ENCODE results near the gene HELZ. TPM values are rescaled to one million over a fixed set of nuclear protein-coding genes. Genes with fewer than 3 reads are reported as not detected.
"Not testable (repeated sequence)": the region's sequence is repeated elsewhere in the genome, so short reads cannot be mapped to it uniquely, and the experiment has no call there.

Gene HELZ
- total and polyA plus RNA-seq, 4 donors = 5.5 to 175 (median 27.8) TPM

DNA sequence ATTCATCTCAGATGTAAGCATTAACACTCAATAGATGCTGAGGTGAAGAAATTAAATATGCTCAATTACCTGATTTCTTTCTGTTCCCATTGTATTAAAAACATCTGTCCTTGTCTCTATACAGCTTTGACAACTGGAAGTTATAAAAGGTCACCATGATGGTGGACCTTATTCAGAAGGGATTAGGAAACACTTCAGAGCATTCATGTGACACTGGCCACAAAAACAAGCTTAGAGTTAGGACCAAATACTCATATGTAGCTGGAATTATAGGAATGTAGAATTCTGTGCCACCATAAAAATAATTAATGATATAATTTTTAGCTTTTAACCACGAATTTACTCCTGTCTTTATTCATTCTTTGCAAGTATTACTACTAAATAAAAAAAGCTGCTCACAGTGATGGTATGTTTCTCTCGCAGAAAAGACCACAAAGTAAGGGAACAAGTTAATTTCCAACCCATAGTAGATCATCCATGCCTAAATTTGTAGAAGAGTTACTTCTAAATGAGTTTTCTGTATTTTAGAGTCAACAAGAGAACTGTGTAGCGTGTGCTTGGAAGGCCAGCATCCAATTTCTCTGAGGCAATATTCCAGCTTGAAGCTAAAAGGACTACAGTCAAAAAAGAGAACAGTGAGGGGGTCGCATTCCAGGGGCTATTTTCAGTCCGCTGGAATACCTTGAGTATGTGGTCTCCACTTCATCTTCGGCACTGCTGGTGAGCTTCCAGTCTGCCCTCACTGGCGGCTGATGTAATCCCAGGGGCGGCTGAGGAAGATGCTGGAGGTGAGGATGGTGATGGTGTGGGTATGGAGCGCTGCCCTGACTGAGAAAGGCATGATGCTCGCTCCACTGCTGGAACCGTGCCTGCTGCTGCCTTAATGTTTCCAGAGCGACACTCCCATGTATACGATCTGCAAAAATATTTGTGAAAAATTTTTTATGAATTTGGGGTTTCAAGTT is 136.9 kb downstream of the HELZ start:
- H3K27ac ChIP-seq (ENCODE audit: low read depth in 1 of 2, low read length in 1 of 2) = no peak overlapping the region
- no peak overlapping the region for H3K4me3 ChIP-seq
- H3K9ac ChIP-seq (ENCODE audit: insufficient read depth in 1 of 2, low read length in 2 of 2) = no peak overlapping the region
- H3K36me3 ChIP-seq (ENCODE audit: control insufficient read depth in 4 of 4, insufficient read depth in 4 of 4, low read length in 4 of 4) = peaks cover 17 to 55% (median 30%) of the 10 kb centered on the region in 4 donors
- no peaks in the 10 kb centered on the region for H3K27me3 ChIP-seq (ENCODE audit: control insufficient read depth in 3 of 3, insufficient read depth in 3 of 3, low read length in 2 of 3)
- H3K4me1 ChIP-seq (ENCODE audit: control insufficient read depth in 5 of 5, insufficient read depth in 5 of 5, low read length in 5 of 5) = peaks cover 0 to 9% (median 0%) of the 10 kb centered on the region in 5 donors
- ATAC-seq (ENCODE audit: insufficient read depth, low FRiP score) = no peak
- DNase-seq = no peak
- TF ChIP-seq, protein P1, sequence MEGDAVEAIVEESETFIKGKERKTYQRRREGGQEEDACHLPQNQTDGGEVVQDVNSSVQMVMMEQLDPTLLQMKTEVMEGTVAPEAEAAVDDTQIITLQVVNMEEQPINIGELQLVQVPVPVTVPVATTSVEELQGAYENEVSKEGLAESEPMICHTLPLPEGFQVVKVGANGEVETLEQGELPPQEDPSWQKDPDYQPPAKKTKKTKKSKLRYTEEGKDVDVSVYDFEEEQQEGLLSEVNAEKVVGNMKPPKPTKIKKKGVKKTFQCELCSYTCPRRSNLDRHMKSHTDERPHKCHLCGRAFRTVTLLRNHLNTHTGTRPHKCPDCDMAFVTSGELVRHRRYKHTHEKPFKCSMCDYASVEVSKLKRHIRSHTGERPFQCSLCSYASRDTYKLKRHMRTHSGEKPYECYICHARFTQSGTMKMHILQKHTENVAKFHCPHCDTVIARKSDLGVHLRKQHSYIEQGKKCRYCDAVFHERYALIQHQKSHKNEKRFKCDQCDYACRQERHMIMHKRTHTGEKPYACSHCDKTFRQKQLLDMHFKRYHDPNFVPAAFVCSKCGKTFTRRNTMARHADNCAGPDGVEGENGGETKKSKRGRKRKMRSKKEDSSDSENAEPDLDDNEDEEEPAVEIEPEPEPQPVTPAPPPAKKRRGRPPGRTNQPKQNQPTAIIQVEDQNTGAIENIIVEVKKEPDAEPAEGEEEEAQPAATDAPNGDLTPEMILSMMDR (IDR thresholded peaks at IDR 0.05; ENCODE audit: control extremely low read depth, extremely low read depth) = no peak
- H3K9me3 ChIP-seq (ENCODE audit: control insufficient read depth in 4 of 4, insufficient read depth in 3 of 4, low read length in 3 of 4) = no peaks in the 10 kb centered on the region
- 94 to 95% methylated on average over 13 of the region's 13 CpGs for WGBS, 2 donors

DNA sequence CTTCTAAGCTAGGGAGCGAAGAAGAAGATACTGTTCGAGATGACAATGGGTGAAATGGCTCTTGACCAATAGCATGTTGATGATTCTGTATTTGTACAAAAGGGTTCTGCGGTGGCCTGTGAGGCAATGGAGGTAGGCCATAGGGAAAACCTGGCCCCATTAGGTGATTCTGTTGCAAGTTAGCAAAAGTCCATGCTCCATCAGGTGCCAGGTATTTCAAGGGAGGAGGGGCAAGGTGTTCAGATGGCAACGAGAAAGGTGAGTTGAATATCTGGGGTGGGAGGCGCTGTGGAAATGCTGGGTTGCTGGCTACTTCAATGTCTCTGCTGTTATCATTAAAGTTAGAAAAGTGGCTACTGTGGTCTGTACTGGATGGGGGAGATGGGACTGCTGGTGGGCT is 137.8 kb downstream of the HELZ start:
- H3K36me3 ChIP-seq (ENCODE audit: control insufficient read depth in 4 of 4, insufficient read depth in 4 of 4, low read length in 4 of 4) = peaks cover 15 to 46% (median 24%) of the 10 kb centered on the region in 4 donors
- DNase-seq (no peak), ATAC-seq (ENCODE audit: insufficient read depth, low FRiP score) (no peak)
- TF ChIP-seq, protein P1 (IDR thresholded peaks at IDR 0.05; ENCODE audit: control extremely low read depth, extremely low read depth) = no peak
- peaks cover 0 to 9% (median 0%) of the 10 kb centered on the region in 5 donors for H3K4me1 ChIP-seq (ENCODE audit: control insufficient read depth in 5 of 5, insufficient read depth in 5 of 5, low read length in 5 of 5)
- H3K9me3 ChIP-seq (ENCODE audit: control insufficient read depth in 4 of 4, insufficient read depth in 3 of 4, low read length in 3 of 4) = no peaks in the 10 kb centered on the region
- H3K9ac ChIP-seq (ENCODE audit: insufficient read depth in 1 of 2, low read length in 2 of 2) = no peak overlapping the region
- no peak overlapping the region for H3K4me3 ChIP-seq
- 95 to 97% methylated on average over 5 of the region's 5 CpGs for WGBS, 2 donors
- H3K27ac ChIP-seq (ENCODE audit: low read depth in 1 of 2, low read length in 1 of 2) = no peak overlapping the region
- no peaks in the 10 kb centered on the region for H3K27me3 ChIP-seq (ENCODE audit: control insufficient read depth in 3 of 3, insufficient read depth in 3 of 3, low read length in 2 of 3)

DNA sequence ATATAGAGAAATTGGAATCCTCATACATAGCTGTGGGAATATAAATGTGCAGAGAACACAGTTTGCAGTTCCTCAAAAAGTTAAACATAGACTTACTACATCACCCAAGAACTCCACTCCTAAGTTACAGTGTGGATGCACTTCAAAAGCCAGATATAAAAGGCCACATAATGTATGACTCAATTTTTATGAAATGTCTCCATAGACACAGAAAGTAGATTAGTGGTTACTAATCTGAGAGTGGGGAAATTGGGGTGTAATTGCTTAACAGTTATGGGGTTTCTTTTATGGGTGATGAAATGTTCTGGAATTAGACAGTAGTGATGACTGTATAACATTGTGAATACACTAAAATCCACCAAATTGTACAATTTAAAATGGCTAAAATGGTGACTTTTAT is 139.8 kb downstream of the HELZ start:
- Histone ChIP-seq H3K36me3 (ENCODE audit: control insufficient read depth in 4 of 4, insufficient read depth in 4 of 4, low read length in 4 of 4) (peaks cover 14 to 29% (median 17%) of the 10 kb centered on the region in 4 donors), H3K9ac (ENCODE audit: insufficient read depth in 1 of 2, low read length in 2 of 2) (no peak overlapping the region), H3K4me3 (no peak overlapping the region), H3K4me1 (ENCODE audit: control insufficient read depth in 5 of 5, insufficient read depth in 5 of 5, low read length in 5 of 5) (peaks cover 0 to 2% (median 0%) of the 10 kb centered on the region in 5 donors), H3K9me3 (ENCODE audit: control insufficient read depth in 4 of 4, insufficient read depth in 3 of 4, low read length in 3 of 4) (no peaks in the 10 kb centered on the region), H3K27me3 (ENCODE audit: control insufficient read depth in 3 of 3, insufficient read depth in 3 of 3, low read length in 2 of 3) (no peaks in the 10 kb centered on the region), H3K27ac (ENCODE audit: low read depth in 1 of 2, low read length in 1 of 2) (peak overlapping the region in 1 of 2 donors; percentile 5)
- TF ChIP-seq, protein P1 (IDR thresholded peaks at IDR 0.05; ENCODE audit: control extremely low read depth, extremely low read depth) = no peak
- DNase-seq (no peak), ATAC-seq (ENCODE audit: insufficient read depth, low FRiP score) (peak; percentile 58)

DNA sequence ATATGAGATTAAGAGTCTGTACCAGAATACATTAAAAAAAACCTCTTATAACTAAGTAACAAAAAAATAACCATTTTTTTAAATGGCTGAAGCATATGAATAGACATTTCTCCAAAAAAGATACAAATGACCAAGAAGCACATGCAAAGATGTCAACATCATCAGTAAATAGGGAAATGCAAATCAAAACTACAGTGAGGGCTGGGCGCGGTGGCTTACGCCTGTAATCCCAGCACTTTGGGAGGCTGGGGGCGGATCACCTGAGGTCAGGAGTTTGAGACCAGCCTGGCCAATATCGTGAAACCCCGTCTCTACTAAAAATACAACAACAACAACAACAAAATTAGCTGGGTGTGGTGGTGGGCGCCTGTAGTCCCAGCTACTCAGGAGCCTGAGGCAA is 140.4 kb downstream of the HELZ start:
- not testable (repeated sequence) for H3K4me1 ChIP-seq (ENCODE audit: control insufficient read depth in 5 of 5, insufficient read depth in 5 of 5, low read length in 5 of 5); DNase-seq; ATAC-seq (ENCODE audit: insufficient read depth, low FRiP score); H3K27me3 ChIP-seq (ENCODE audit: control insufficient read depth in 3 of 3, insufficient read depth in 3 of 3, low read length in 2 of 3); H3K4me3 ChIP-seq; H3K9ac ChIP-seq (ENCODE audit: insufficient read depth in 1 of 2, low read length in 2 of 2); H3K9me3 ChIP-seq (ENCODE audit: control insufficient read depth in 4 of 4, insufficient read depth in 3 of 4, low read length in 3 of 4)
- Histone ChIP-seq H3K27ac (ENCODE audit: low read depth in 1 of 2, low read length in 1 of 2) (peak overlapping the region in 1 of 2 donors; percentile 5), H3K36me3 (ENCODE audit: control insufficient read depth in 4 of 4, insufficient read depth in 4 of 4, low read length in 4 of 4) (peaks cover 14 to 28% (median 17%) of the 10 kb centered on the region in 4 donors)
- 89 to 96% methylated on average over 7 of the region's 7 CpGs for WGBS, 2 donors

Data from lung (tissue), 12 donors.